Activated T-cell treated with anti-CD3 and anti-CD28 coated beads for 24 hours (primary cell): Measurements from ENCODE around the gene EIF2D.

Source experiments
- DNase-seq: peaks from one replicate; pipeline ENCODE4 v3.0.0-alpha.2; 2020; ENCODE audit warnings: low read depth

Gene EIF2D

GRCh38 chr1:206547104-206547503 lies 65.2 kb downstream of the EIF2D start:
- no peak for DNase-seq

- no peak for DNase-seq
Measured at GRCh38 chr1:206545351-206545750, 66.9 kb downstream of the EIF2D start.

GRCh38 chr1:206544562-206545257 lies 67.6 kb downstream of the EIF2D start:
- DNase-seq: peak; percentile 76
